SKM-1 treated with dmso at 0.1 percent for 144 hours (cell line): Measurements from ENCODE around the gene CACNA1I.

Source experiments
- DNase-seq: peaks from one replicate; lab custom pipeline; 2025; ENCODE audit not compliant: unreplicated experiment; lab: John Stamatoyannopoulos, UW

Gene CACNA1I

DNA sequence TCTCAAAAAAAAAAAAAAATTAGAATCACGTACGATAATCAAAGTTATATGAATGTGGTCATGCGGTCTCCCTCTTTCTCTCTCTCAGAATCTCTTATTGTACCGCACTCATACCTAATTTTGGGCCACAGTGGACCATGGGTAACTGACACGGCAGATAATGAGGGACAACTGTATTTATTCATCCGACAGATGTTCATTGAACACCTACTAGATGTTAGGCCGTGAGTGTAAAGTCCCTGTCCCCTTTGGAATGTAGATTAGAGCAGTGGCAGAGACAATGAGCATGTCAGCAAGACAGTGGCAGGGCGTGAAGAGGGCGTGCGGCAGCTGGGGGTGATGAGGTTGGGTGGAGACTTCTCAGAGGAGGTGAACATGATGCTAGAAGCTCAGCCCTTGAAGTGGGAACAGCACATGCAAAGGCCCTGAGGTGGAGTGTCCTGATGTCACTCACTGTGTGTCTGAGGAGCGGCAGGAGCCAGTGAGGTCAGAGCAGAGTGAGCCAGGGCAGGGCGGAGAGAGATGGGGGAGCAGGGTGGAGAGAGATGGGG is 25.1 kb downstream of the CACNA1I start:
- no peak for DNase-seq

DNA sequence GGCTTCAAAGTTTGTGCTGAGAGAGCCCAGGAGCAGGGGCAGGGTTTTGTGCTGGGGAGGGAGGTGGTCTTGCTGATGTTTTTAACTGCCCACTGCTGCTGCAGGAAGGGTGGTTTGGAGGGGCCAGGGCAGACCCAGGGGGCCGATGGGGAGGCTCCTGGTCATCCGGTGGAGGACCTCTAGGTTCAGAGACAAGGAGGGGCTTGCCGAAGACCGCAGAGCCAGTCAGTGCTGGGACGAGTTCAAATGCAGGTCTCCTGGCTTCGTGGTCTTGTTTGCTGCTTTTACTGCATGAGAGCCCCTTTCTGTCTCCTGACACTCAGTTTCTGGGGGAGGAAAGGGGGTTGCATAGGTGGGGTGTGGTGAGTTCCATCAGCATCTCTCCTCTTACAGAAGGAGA is 26.0 kb downstream of the CACNA1I start:
- no peak for DNase-seq

DNA sequence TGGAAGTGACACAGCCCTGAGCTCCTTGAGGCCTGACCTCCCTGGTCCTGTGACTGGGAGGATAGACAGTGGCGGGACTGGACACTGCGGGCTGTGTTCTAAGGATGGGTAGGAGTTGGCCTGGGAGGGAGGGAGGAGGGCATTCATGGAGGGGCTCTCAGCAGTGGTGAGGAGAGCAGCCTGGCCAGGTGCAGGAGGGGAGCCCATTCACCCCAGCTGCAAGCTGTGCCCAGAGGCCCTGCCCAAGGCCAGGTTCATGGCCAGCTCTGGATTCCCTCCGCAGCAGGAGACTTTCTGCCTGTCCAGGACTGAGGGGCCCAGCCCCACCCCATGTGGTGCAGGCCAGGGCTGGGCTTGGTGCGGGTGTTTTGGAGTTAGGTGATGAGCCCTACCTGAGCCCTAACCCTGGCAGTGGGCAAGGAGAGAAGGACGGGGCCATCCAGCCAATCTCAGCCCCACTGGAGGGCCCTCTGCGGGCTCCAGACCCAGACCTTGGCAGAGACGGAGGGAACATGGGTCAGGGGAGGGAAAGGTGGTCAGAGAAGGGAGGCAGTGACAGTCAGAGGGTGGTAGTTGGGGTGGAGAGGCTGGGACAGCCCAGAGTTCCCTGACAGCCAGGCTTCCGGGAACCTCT is 26.8 kb downstream of the CACNA1I start:
- no peak for DNase-seq

DNA sequence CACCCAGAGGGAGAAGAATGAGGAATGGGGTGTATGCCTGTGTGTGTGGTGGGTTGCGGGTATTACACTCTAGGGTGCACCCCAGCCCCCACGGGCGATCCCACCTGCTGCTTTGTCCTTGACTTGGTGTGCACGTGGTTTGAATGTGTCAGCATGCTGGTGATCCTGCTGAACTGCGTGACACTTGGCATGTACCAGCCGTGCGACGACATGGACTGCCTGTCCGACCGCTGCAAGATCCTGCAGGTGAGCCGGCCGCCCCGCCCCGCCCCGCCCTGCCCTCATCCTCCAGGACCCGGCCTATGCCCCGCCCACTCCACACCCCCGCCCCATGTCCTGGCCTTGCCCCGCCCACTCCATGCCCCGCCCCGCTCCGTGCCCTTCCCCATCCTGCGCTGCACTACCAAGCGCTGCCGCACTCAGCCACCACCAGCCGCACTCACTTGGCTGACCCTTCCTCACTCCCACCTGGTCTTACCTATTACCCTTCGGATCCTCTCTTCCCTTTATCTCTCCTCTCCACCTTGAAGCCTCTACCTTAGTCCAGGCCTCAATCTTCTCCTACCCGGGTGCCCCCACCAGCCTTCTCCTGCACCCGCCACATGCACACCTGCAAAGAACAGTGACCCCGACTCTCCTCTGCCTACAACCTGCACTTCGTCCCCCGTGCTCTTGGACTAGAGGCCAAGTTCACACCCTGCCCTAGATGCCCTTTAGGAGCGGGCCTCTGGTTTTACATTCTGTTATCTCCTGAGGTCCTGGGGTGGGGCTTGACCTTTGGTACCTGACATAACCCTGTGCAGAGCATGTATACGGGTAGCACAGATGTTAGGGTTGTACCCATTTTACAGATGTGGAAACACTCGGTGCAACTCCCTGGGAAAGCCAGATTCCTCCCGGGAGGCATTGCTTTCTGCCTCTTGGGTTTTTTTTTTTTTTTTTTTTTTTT is 27.7 kb downstream of the CACNA1I start:
- DNase-seq = no peak

DNA sequence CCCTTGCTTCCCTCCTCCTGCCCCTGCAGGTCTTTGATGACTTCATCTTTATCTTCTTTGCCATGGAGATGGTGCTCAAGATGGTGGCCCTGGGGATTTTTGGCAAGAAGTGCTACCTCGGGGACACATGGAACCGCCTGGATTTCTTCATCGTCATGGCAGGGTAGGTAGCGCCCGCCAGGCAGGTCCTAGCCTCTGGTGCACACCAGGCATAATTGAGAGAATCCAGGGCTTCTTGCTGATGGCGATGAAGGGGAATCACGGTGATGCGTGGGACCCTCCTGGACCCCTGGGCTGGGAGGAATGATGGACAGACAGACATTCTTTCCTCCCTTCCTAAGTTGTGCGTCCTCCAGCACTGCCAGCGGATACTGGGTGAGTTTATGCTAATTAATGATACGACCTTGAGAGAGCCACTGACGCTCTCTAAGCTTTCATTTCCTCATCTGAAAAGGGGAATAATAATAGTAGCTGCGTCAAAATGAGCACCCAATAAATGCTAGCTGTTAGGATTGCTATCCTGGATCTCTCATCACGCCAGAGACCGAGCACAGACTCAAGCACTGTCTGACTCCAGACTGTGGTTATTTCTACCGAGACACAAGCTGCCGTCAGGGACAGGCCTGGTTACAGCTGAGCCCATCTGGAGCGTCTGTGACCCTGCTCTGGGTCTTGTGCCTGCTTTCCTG is 30.1 kb downstream of the CACNA1I start:
- DNase-seq = no peak

DNA sequence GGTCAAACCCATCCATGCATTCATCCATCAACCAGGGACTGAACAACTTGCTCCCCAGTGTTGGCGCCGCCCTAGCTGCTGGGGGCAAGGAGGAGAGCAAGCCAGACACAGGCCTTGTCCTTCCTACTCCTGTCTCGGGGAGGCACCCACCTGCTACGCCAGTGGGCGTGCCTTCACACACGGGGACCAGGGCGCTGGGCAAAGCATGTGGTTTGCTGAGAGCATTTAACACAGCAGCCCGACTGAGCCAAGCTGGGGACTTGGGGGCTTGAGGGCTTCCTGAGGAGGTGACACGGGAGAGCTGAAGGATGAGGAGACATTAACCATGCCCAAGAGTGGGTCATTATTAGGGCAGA is 30.6 kb downstream of the CACNA1I start:
- no peak for DNase-seq

DNA sequence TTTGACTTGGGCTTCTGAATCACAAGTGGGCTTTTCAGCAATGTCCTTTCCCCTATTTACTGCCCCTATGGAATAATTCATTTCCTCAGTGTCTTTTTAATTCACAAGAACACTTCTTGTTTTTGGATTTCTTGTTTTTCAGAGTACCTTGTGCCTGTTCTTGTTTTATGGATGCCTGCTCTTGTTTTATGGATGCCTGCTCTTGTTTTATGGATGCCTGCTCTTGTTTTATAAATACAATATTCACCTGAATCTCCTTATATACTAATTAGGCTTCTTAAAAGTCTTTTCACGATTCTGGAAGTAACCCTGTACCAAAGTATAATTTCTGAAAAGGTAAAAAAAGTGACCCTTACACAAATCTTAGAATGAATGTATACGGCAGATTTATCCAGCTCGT is 32.8 kb downstream of the CACNA1I start:
- no peak for DNase-seq

DNA sequence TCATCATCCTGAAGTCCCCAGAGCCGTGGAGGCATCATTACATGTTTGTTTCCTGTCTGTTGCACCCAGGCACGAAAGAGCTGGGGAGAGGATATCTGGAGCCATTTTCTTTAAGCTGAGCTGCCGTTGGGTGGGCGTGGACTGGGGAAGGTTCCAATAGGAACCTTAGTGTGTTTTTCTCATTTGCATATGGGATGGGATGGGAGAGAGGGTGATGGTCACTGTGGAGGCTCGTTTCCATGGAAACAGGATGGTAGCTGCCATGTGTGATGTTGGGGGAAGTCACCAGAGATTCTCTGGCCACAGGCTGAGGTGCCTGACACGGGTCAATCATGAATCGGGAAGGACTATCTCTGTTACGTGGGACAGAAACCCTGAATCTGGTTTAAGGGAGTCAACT is 39.7 kb downstream of the CACNA1I start:
- no peak for DNase-seq

DNA sequence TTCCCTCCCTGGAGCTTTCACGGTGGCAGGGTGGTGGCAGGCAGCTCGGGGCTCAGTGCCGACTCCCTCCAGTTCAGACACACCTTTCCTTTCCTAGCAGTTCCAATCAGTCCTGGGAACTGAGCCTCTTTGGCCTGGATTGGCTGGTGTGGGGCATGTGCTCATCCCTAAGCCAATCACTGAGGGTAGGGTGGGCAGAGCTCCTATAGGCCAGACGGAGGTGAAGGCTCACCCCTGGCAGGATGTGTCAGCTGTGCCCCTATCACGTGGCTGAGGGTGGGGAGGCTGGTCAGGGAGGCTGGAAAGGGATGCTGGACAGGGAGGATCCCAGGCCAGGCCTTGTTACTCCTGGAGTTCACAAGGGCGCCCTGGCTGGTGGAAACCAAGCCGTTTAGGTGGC is 40.2 kb downstream of the CACNA1I start:
- no peak for DNase-seq

DNA sequence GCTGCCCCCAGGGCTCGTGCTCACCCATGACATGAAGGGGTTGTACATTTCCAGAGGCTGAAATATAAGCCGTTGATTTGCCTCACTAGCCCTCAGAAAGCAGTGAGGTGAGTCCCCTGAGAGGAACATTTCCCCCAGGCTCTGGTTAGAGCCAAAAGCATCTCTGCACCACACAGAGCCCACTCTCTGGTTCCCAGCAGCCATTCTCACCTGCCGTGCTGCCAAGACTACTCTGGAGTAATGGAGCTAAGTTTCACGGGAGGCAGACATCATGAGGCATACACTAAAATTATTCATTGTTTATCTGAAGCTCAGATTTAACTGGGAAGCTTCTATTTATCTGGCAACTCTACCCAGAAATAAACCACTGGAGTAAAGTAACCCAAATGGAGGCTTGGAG is 40.8 kb downstream of the CACNA1I start:
- no peak for DNase-seq

DNA sequence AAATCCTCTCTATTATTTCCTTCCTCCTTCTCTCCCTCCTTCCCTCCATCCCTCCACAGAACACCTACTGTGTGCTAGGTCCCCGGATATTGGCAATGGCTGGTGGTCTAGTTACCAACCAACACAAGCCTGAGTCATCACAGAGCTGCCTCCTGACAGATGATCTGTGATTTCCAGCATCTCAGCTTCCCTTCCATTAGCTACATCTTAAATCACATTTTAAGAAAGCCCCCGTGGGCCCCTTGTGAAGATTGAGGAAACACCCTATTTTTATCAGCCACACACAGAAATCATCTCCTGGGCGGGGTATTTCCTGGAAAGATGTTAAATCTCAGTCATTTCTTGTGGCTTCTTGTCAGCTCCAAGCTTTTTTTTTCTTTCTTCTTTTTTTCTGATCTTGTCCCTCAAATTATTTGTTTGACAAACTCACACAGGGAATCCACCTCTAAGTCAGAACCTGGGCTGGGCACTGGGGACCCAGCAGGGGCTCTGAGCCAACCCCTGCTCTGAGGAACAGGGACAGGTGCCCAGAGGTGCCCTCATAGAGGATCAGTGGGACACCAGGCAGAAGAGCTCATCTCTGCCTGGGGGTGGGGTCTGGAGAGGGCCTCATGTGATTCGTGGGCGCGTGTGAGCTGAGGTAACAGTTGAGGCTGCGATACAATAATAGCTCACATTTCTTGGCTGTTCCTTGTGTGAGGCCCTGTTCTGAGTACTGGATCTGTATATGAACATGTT is 42.4 kb downstream of the CACNA1I start:
- no peak for DNase-seq

DNA sequence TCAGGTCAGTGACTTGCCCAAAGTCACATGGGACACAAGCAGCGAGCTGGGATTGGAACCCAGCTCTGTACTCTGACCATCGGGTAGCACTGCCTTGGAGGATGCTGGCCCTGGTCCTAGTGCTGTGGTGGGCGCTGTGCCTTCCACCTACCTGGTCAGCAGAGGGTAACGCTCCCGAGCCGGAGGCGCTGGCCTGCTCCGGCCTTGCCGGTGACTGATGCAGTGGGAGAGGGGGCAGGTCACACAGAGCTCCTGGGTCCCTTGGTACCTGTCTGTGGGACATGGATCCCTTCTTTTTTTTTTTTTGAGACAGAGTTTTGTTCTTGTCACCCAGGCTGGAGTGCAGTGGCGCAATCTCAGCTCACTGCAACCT is 43.0 kb downstream of the CACNA1I start:
- DNase-seq = no peak

DNA sequence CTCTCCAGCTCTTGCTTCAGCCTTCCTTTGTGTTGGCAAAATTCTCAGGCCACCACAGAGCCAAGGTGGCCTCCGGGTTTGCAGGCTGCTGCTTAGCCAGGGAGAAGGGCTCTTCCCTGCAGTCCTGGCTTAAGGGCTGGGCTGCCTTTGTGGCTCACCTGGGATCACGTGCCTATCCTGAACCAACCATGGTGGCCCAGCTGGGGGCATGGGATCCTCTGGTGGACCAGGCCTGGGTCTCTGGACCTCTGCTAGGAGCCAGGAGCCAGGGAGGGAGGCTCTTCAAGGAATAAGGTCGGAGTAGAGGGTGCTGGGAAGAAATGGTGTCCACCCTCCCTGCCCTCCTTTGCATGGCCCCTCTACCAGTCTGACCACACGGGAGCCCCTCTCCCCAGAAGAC is 43.9 kb downstream of the CACNA1I start:
- no peak for DNase-seq

DNA sequence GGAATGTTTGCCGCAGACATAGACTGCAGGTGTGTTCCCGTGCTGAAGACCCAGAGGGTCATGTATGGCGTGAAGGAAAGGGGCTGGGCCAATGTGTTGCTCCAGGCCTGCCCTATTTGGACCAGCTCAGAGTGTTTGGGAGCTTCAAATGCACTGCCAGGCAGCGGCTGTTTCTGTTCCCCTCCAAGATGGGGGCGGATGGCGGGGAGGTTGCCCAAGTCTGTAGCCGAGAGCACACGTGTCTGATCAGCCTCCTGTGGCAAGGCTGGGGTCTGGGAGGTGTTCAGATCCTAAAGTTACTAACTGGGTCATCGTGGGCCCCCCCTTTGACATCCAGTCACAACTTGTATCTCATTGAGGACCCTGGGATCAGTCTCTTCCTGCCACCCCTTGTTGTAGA is 45.5 kb downstream of the CACNA1I start:
- no peak for DNase-seq

DNA sequence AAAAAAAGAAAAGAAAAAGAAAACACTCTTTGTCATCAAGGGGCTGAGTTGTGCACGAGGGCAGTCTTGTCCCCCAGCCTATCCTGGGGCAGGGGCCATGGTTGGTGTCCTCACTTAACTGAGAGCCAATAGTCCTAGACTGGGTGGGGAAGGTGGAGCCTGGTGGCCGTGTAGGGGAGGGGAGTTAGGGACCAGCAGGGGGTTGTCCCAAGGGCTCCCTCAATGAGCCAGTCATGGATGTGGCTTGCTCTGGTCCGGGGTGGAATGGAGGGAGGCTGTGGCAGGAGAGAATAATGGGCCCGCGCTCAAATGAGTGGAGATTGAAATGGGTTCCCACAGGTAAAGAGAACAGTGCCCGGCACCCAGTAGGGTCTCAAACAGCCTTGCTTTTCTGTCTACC is 46.2 kb downstream of the CACNA1I start:
- DNase-seq = no peak

DNA sequence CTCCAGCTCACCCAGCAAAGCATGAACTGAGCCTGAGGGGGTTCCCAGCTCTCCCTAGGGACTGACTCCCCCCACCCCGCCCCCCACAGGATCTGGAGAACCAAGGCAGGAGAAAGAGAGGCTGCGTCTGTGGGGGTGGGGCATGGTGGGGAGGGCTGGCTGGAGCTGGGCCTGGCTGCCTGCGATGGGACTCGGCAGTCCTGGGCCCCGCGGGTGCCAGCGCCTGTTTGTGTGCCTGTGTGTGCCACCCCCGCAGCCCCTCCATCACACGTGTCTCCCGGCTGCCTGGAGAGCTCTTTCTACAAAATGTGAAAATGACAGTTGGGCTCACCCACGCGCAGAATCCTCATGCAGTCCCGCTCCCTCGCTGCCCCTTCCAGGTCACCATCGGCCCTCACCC is 46.8 kb downstream of the CACNA1I start:
- no peak for DNase-seq

DNA sequence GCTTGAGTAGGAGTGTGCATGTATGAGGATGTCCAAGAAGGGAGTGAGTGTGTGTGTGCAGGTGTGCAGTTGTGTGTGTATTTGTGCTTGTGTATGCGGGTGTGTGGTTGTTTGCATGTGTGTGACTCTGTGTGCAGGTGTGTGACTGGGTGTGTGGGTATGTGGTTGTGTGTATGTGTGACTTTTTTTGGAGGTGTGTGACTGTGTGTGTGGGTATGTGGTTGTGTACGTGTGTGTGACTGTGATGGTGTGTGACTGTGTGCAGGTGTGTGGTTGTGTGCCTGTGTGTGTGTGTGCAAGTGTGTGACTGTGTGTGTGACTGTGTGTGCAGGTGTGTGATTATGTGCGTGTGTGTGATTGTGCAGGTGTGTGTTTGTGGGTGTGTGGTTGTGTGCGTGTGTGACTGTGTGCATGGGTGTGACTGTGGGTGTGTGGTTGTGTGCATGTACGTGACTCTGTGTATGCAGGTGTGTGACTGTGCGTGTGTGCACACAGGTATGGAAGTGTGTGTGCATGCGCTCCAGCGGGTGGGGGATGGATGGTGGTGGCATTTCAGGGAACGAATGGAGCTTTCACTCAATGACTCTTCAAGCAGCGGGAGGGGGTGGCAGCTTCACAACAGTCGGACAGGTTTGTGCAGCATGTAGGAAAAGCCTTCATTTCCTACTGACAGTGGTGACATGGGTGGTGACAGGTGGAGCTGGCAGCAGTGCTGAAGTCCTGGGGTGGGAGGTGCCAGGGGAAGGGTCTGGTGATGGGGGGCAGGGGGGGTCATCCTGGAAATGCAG is 47.6 kb downstream of the CACNA1I start:
- DNase-seq = no peak

DNA sequence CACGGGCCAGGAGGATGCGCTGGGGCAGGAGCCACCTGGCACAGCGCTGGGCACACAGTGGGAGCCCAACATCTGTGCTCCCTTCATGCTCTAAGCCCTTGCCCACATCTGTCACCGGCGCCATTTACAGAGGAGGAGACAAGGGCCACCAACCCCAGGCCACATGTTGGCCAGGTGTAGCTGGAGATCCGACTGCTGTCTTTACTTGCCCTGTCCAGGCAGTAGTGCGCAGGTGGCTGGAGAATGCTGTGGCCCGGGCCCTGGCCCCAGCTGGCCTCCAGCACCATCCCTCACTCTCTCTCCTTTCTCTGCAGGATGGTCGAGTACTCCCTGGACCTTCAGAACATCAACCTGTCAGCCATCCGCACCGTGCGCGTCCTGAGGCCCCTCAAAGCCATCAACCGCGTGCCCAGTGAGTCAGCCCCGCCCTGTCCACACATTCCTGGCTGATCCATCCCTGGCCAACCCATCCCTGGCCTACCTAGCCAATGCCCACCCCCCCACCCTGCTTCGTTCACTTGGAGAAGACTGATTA is 48.5 kb downstream of the CACNA1I start:
- DNase-seq = no peak

DNA sequence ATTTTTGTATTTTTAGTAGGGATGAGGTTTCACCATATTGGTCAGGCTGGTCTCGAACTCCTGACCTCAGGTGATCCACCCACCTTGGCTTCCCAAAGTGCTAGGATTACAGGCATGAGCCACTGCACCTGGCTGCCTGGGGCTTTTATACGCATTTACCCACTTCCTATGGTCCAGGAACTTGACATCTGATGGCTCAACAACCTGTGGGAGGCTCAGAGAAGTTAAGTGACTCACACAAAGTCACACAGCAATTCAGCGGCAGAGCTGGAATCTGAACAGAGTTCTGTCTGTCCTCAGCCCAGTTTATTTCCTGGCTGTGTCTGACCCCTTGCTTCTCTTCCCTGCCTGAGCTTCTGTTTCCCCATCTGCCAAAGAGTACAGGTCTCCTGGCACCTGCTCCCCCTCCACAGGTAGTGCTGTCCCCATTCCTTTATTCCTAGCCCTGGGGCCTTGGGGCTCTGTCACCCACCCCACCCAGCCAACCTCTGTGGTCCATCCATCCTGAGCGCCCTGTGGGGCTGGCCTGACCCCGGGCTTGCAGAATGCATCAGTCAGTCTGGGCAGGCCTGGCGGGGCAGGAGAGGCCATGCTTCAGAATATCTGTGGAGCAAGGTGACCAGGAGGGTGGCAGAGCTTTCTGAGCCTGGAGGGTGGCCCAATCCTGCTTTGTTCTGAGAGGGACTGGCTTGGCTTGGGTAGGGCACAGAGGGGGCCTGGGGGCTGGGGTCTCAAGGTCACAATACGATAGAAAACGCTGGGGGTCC is 50.6 kb downstream of the CACNA1I start:
- no peak for DNase-seq
